Erythroblast (primary cell): Measurements from ENCODE around the gene SFN.

Experiments
- DNase-seq, 2 experiments: peaks; one replicate each; lab custom pipeline; 2025; lab: John Stamatoyannopoulos, UW
- GATA1 ChIP-seq: IDR thresholded peaks from 2 replicates; pipeline ENCODE4 v1.6.1; 2011; ENCODE audit warnings: low read depth, mild to moderate bottlenecking, control low read depth, low read length, moderate library complexity
- POLR2A ChIP-seq: IDR thresholded peaks from 2 replicates; pipeline ENCODE4 v1.6.1; 2011; ENCODE audit warnings: mild to moderate bottlenecking, low read length

Gene SFN

DNA sequence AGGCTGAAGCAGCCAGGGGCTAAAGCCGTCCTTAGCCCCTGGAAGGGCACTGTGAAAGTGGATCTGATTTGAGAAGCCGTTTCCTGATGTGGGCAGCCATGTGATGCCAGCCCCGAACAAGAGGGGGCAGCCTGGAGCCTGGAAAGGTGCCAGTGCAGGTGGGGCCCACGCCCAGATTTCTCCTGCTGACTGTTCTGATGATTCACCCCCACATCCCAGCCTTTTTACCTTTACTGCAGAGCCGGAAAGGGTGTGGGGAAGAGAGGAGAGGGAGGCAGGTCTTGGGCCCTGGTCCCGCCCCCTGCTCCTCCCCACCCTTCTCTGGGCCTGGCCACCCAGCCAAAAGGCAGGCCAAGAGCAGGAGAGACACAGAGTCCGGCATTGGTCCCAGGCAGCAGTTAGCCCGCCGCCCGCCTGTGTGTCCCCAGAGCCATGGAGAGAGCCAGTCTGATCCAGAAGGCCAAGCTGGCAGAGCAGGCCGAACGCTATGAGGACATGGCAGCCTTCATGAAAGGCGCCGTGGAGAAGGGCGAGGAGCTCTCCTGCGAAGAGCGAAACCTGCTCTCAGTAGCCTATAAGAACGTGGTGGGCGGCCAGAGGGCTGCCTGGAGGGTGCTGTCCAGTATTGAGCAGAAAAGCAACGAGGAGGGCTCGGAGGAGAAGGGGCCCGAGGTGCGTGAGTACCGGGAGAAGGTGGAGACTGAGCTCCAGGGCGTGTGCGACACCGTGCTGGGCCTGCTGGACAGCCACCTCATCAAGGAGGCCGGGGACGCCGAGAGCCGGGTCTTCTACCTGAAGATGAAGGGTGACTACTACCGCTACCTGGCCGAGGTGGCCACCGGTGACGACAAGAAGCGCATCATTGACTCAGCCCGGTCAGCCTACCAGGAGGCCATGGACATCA lies at the start of gene SFN:
Gene SFN (plus strand): TSS at position 369 of the 904 bp plus-strand sequence. CDS start 64 bp downstream, at position 433.
- no peak for TF ChIP-seq GATA1
- no peak for TF ChIP-seq POLR2A
- peak in 1 of 2 experiments; percentile 52 for DNase-seq

- no peak for DNase-seq
- TF ChIP-seq POLR2A (no peak), GATA1 (no peak)
Measured at GRCh38 chr1:26814377-26814776, 48.6 kb upstream of the SFN start.

GRCh38 chr1:26814893-26815292 lies 48.1 kb upstream of the SFN start:
- TF ChIP-seq GATA1, result no peak
- no peak for DNase-seq

DNA sequence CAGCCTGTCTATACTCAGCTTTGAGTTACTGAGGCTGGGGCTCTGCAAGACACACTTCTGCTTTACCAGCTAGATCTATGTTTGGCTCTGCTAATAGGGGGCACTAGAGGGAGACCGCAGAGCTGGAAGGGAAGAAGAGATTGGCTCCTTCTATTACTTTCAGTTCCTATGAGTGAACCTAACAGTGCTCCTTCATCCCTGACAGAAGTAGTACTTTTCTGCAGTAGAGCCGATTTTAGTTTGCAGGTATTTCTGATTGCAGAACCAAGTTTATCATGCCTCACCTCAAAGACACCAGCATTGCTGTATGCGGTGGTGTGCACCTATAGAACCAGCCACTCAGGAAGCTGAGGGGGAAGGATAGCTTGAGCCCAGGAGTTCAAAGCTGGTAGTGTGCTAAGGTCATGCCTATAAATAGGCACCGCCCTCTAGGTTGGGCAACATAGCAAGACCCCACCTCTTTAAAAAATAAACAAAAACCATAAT lies 42.1 kb upstream of the SFN start:
- no peak for TF ChIP-seq POLR2A
- no peak for TF ChIP-seq GATA1
- DNase-seq, result no peak

GRCh38 chr1:26822737-26823395 lies 40.1 kb upstream of the SFN start:
- TF ChIP-seq GATA1 (no peak), POLR2A (no peak)
- DNase-seq, result no peak

DNA sequence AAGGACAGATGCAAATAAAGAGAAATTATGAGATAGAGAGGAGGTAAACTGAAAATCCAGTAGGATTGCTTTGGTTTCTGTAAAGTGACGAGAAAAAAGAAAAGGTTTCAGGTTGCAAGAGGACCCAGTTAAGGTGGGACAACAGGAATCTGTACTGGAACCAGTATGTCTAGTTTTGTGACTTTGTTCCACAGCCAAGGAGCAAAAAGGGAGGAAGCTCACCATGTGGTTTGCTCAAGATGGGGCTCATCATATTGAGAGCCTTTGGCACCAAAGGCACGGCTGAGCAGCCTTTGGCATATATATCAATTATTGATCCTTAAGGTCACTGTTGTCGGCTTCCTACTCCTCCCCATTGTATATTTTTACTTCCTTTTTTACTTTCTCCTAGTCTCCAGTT lies 38.2 kb upstream of the SFN start:
- TF ChIP-seq POLR2A (no peak), GATA1 (no peak)
- DNase-seq, result no peak

- no peak for TF ChIP-seq POLR2A
- no peak for TF ChIP-seq GATA1
- DNase-seq, result peak in 1 of 2 experiments; percentile 88
Measured at GRCh38 chr1:26826261-26827105, 36.5 kb upstream of the SFN start, which contains the start of gene ZDHHC18. Gene ZDHHC18, plus strand, starts transcription at chr1:26826688. Its CDS starts 117 bp downstream, at chr1:26826805.

DNA sequence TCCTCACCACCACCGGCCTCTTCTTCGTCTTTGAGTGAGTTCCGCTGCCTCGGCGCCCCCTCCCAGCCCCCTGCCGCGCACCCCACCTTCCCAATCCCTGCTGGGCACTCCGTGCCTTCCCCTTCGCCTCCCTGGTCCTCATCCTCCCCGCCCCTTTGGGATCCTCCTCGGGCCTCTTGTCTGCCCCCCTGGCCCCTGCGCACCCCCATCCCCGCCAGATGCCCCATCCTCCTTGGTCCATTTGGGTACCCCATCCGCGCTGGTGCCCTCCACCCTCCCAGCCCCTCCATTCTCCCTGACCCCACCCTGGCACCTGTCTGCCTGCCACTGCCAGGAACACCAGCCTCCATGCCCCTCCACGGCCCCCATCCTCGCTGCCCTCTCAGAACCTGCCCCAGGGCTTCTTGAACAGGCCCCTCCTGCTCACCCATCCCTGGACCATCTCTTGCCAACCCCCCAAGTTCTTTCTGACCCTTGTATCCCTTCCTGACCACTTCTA lies 35.8 kb upstream of the SFN start:
- no peak for DNase-seq
- no peak for TF ChIP-seq GATA1
- TF ChIP-seq POLR2A, result no peak

GRCh38 chr1:26827663-26828062 lies 35.3 kb upstream of the SFN start:
- DNase-seq, result no peak
- no peak for TF ChIP-seq GATA1
- TF ChIP-seq POLR2A, result no peak

DNA sequence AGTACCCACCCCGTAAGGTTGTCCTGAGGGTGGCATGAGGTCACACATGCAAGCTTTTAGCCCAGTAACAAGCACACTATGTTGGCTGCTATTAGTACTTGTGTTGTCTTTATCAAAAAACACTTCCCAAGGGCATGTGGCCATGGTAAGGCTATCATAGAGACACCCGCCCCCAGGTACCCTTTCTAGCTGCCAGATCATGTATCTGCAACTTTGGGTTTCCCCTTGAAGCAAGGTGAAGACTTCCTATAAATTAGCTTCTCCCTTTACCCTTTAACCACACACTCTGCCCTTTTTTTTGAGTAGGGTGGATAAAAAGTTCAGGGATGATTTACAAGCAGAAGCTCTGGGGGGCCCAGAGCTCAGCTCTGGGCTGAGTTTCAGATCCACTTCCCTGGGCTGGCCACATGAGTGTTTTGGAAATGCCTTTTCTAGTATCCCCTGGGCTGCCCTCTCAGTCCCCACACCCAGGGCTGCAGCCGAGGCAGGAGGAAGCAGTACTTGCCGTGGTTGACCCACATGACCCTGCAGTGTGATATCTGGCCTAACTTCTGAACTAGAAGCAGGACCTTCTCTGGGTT lies 34.4 kb upstream of the SFN start:
- no peak for DNase-seq
- TF ChIP-seq GATA1 (no peak), POLR2A (no peak)

DNA sequence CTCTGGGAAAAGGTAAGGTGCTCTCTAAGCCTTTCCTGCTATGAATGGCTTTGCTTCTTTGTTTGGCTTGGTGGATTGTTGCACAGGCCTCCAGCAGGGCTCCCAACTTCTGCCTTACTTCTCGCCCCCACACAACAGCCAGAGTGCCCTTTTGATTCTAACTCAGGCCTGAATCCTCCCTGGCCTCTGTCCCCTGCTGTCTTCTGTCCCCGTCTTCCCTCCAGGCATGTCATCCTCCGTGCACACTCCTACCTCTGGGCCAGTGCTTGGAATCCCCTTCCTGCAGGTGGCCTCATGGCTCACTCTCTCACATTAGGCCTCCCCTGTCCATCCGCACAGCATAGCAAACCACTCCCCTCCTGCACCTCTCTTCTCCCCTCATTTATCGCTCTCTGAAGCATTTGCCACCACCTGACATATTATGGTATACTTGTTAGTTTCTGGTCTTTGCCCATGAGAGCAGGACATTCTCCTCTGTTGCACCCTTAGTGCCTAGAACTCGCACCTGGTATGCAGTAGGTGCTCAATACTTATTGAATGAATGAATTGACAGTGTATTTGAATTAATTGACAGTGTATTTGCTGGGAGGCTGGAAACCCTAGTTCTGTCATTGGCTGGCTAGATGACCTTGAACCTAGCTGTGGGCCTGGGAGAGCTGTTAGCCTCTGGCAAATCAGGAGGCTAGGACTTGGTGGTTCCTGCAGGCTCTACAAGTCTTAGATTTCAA lies 33.6 kb upstream of the SFN start:
- DNase-seq, result no peak
- TF ChIP-seq GATA1 (no peak), POLR2A (no peak)

DNA sequence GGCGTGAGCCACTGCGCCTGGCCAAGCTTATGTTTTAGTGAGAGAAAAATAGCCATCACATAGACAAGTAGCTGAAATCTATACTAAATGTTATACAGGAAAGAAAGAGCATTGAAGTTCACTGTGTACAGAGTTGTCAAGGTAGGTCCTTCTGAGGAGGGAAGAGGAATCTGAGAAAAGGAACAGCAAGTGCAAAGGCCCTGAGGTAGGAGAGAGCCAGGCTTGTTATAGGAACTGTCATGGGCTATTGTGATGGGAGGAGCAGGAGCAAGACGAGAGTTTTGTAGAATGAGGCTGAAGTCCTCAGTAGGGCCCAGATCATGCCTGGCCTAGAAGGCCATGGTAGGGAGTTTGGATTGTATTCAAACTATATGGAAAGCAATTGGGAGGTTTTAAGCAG lies 31.9 kb upstream of the SFN start:
- DNase-seq, result no peak
- TF ChIP-seq GATA1 (no peak), POLR2A (no peak)
